Karpas-422 (cell line): ENCODE results near the gene ARHGEF28. TPM values are rescaled to one million over a fixed set of nuclear protein-coding genes. Genes with fewer than 3 reads are reported as not detected.

ENCODE experiments used
- DNase-seq: peaks from one replicate; pipeline ENCODE4 v3.0.0-alpha.2; 2015
- H2AFZ ChIP-seq: fragments of 200-600 bp; sonication (generic); 2 replicates; pipeline ENCODE4 v1.6.1; 2014; ENCODE audit warnings: antibody characterized with exemption, low read length, mixed read lengths
- H3K27ac ChIP-seq: fragments of 200-600 bp; sonication (generic); 2 replicates; pipeline ENCODE4 v1.5.1; 2014; ENCODE audit warnings: mild to moderate bottlenecking, low read length, moderate library complexity
- H3K27me3 ChIP-seq: fragments of 200-600 bp; sonication (generic); 2 replicates; pipeline ENCODE4 v1.6.1; 2014; ENCODE audit warnings: low read length, mixed read lengths
- H3K36me3 ChIP-seq: fragments of 200-600 bp; sonication (generic); 2 replicates; pipeline ENCODE4 v1.6.1; 2014; ENCODE audit warnings: low read length, mixed read lengths; ENCODE audit not compliant: insufficient read depth
- H3K4me1 ChIP-seq: fragments of 200-600 bp; sonication (generic); 2 replicates; pipeline ENCODE4 v1.6.1; 2014; ENCODE audit warnings: mild to moderate bottlenecking, low read length, mixed read lengths
- H3K4me2 ChIP-seq: fragments of 200-600 bp; sonication (generic); 2 replicates; pipeline ENCODE4 v1.6.1; 2014; ENCODE audit warnings: low read length, low read depth, mild to moderate bottlenecking; ENCODE audit not compliant: poor library complexity, severe bottlenecking
- H3K4me3 ChIP-seq: fragments of 200-600 bp; sonication (generic); 2 replicates; pipeline ENCODE4 v1.5.1; 2014; ENCODE audit warnings: mild to moderate bottlenecking, antibody characterized with exemption, low read length, mixed read lengths
- H3K79me2 ChIP-seq: fragments of 200-600 bp; sonication (generic); 2 replicates; pipeline ENCODE4 v1.6.1; 2014; ENCODE audit warnings: mild to moderate bottlenecking, low read length, mixed read lengths
- H3K9ac ChIP-seq: fragments of 200-600 bp; sonication (generic); 2 replicates; pipeline ENCODE4 v1.6.0; 2014; ENCODE audit warnings: low read length
- H3K9me2 ChIP-seq: fragments of 200-600 bp; sonication (generic), shearing (Covaris generic); replicated peaks from 2 replicates; pipeline ENCODE4 v1.6.0; 2014; ENCODE audit warnings: mild to moderate bottlenecking, low read length, moderate library complexity; ENCODE audit not compliant: insufficient read depth
- H3K9me3 ChIP-seq: fragments of 300-700, 200-600 bp; sonication (generic); 2 replicates; pipeline ENCODE4 v1.6.1; 2014; ENCODE audit warnings: low read length, mixed read lengths
- H4K20me1 ChIP-seq: fragments of 200-600 bp; sonication (generic); 2 replicates; pipeline ENCODE4 v1.6.1; 2014; ENCODE audit warnings: mild to moderate bottlenecking, antibody characterized with exemption, low read length, low read depth; ENCODE audit not compliant: insufficient read depth
- total RNA-seq: library from RNA; depleted of rRNA; stranded (reverse); fragments of >200 nt; shearing (Covaris generic); gene quantifications from 2 replicates; pipeline ENCODE4 v1.2.3, GENCODE V29; 2014; ENCODE audit warnings: low replicate concordance

ARHGEF28 gene
- total RNA-seq, 1 experiment from 2014 or later: not detected

GRCh38 chr5:73947906-73948640, 322.1 kb downstream of the ARHGEF28 start:
- Histone ChIP-seq H3K4me3 (no peak overlapping the region), H3K79me2 (no peaks in the 10 kb centered on the region), H3K9me2 (no peaks in the 10 kb centered on the region), H4K20me1 (no peaks in the 10 kb centered on the region), H2AFZ (no peak overlapping the region), H3K4me1 (no peaks in the 10 kb centered on the region), H3K27ac (no peak overlapping the region), H3K9ac (no peak overlapping the region), H3K27me3 (no peaks in the 10 kb centered on the region), H3K4me2 (no peak overlapping the region), H3K36me3 (no peaks in the 10 kb centered on the region), H3K9me3 (no peaks in the 10 kb centered on the region)
- no peak for DNase-seq

GRCh38 chr5:73948720-73949119, 322.7 kb downstream of the ARHGEF28 start:
- H3K4me3 ChIP-seq: no peak overlapping the region
- H3K9me3 ChIP-seq: no peaks in the 10 kb centered on the region
- no peaks in the 10 kb centered on the region for H3K4me1 ChIP-seq
- H3K27ac ChIP-seq: no peak overlapping the region
- no peaks in the 10 kb centered on the region for H4K20me1 ChIP-seq
- H3K27me3 ChIP-seq: no peaks in the 10 kb centered on the region
- no peak overlapping the region for H2AFZ ChIP-seq
- no peak for DNase-seq
- no peak overlapping the region for H3K4me2 ChIP-seq
- no peaks in the 10 kb centered on the region for H3K36me3 ChIP-seq
- no peaks in the 10 kb centered on the region for H3K9me2 ChIP-seq
- no peaks in the 10 kb centered on the region for H3K79me2 ChIP-seq
- no peak overlapping the region for H3K9ac ChIP-seq

- no peaks in the 10 kb centered on the region for H3K36me3 ChIP-seq
These were observed 324.5 kb downstream of the ARHGEF28 start for GRCh38 chr5:73950441-73950873.

GRCh38 chr5:73950912-73951430, 325.0 kb downstream of the ARHGEF28 start:
- Histone ChIP-seq H3K36me3 (no peaks in the 10 kb centered on the region), H3K9me2 (no peaks in the 10 kb centered on the region), H3K27ac (no peak overlapping the region), H2AFZ (no peak overlapping the region), H4K20me1 (no peaks in the 10 kb centered on the region), H3K27me3 (no peaks in the 10 kb centered on the region), H3K4me3 (no peak overlapping the region), H3K9ac (no peak overlapping the region), H3K4me2 (no peak overlapping the region), H3K79me2 (no peaks in the 10 kb centered on the region), H3K9me3 (no peaks in the 10 kb centered on the region), H3K4me1 (no peaks in the 10 kb centered on the region)
- no peak for DNase-seq

More at GRCh38 chr5:73950441-73950873, 324.5 kb downstream of the ARHGEF28 start:
- no peak for DNase-seq
- Histone ChIP-seq H3K9me3 (no peaks in the 10 kb centered on the region), H3K9ac (no peak overlapping the region), H3K27ac (no peak overlapping the region), H3K9me2 (no peaks in the 10 kb centered on the region), H3K4me1 (no peaks in the 10 kb centered on the region), H3K4me2 (no peak overlapping the region), H3K79me2 (no peaks in the 10 kb centered on the region), H3K27me3 (no peaks in the 10 kb centered on the region), H4K20me1 (no peaks in the 10 kb centered on the region), H2AFZ (no peak overlapping the region), H3K4me3 (no peak overlapping the region)

GRCh38 chr5:73952872-73953271, 326.9 kb downstream of the ARHGEF28 start:
- Histone ChIP-seq H3K4me1 (no peaks in the 10 kb centered on the region), H3K36me3 (no peaks in the 10 kb centered on the region), H3K4me3 (no peak overlapping the region), H3K9me3 (no peaks in the 10 kb centered on the region), H3K4me2 (no peak overlapping the region), H3K9me2 (no peaks in the 10 kb centered on the region), H3K9ac (no peak overlapping the region), H3K27me3 (no peaks in the 10 kb centered on the region), H3K27ac (no peak overlapping the region), H3K79me2 (no peaks in the 10 kb centered on the region), H4K20me1 (no peaks in the 10 kb centered on the region), H2AFZ (no peak overlapping the region)
- DNase-seq: no peak

- Histone ChIP-seq H3K79me2 (no peaks in the 10 kb centered on the region), H3K4me2 (no peak overlapping the region), H3K36me3 (no peaks in the 10 kb centered on the region), H3K9me3 (no peaks in the 10 kb centered on the region), H3K27ac (no peak overlapping the region), H3K27me3 (no peaks in the 10 kb centered on the region), H3K9me2 (no peaks in the 10 kb centered on the region), H2AFZ (no peak overlapping the region), H3K4me1 (no peaks in the 10 kb centered on the region), H3K9ac (no peak overlapping the region), H4K20me1 (no peaks in the 10 kb centered on the region), H3K4me3 (no peak overlapping the region)
- DNase-seq: no peak
These were observed 328.4 kb downstream of the ARHGEF28 start for GRCh38 chr5:73954381-73954780.

- H3K9me2 ChIP-seq: no peaks in the 10 kb centered on the region
- H2AFZ ChIP-seq: no peak overlapping the region
- no peaks in the 10 kb centered on the region for H4K20me1 ChIP-seq
- H3K9me3 ChIP-seq: no peaks in the 10 kb centered on the region
- no peak overlapping the region for H3K27ac ChIP-seq
- H3K4me3 ChIP-seq: no peak overlapping the region
- no peak overlapping the region for H3K9ac ChIP-seq
- H3K36me3 ChIP-seq: no peaks in the 10 kb centered on the region
- no peak for DNase-seq
- no peaks in the 10 kb centered on the region for H3K27me3 ChIP-seq
- no peak overlapping the region for H3K4me2 ChIP-seq
- H3K79me2 ChIP-seq: no peaks in the 10 kb centered on the region
- no peaks in the 10 kb centered on the region for H3K4me1 ChIP-seq
These were observed 329.4 kb downstream of the ARHGEF28 start for GRCh38 chr5:73955271-73955846.

- H3K79me2 ChIP-seq: no peaks in the 10 kb centered on the region
- H3K4me2 ChIP-seq: no peak overlapping the region
- H3K9me3 ChIP-seq: no peaks in the 10 kb centered on the region
- no peaks in the 10 kb centered on the region for H3K9me2 ChIP-seq
- H2AFZ ChIP-seq: no peak overlapping the region
- no peak overlapping the region for H3K27ac ChIP-seq
- no peaks in the 10 kb centered on the region for H4K20me1 ChIP-seq
- H3K4me1 ChIP-seq: no peaks in the 10 kb centered on the region
- H3K36me3 ChIP-seq: no peaks in the 10 kb centered on the region
- no peaks in the 10 kb centered on the region for H3K27me3 ChIP-seq
- no peak overlapping the region for H3K9ac ChIP-seq
- DNase-seq: no peak
- H3K4me3 ChIP-seq: no peak overlapping the region
These were observed 331.5 kb downstream of the ARHGEF28 start for GRCh38 chr5:73957397-73958001.
